SKM-1 treated with dmso at 0.1 percent for 144 hours (cell line): Measurements from ENCODE around the gene TEC.

Experiments used
- DNase-seq: peaks from one replicate; lab custom pipeline; 2025; ENCODE audit not compliant: unreplicated experiment; lab: John Stamatoyannopoulos, UW

The TEC gene

GRCh38 chr4:48269861-48270522, 354 bp upstream of the TEC start:
- peak; percentile 87 for DNase-seq

GRCh38 chr4:48267574-48267973, 2.1 kb downstream of the TEC start:
- DNase-seq, result no peak

GRCh38 chr4:48266781-48267180, 2.9 kb downstream of the TEC start:
- no peak for DNase-seq

GRCh38 chr4:48262926-48263325, 6.7 kb downstream of the TEC start:
- DNase-seq, result no peak

DNA sequence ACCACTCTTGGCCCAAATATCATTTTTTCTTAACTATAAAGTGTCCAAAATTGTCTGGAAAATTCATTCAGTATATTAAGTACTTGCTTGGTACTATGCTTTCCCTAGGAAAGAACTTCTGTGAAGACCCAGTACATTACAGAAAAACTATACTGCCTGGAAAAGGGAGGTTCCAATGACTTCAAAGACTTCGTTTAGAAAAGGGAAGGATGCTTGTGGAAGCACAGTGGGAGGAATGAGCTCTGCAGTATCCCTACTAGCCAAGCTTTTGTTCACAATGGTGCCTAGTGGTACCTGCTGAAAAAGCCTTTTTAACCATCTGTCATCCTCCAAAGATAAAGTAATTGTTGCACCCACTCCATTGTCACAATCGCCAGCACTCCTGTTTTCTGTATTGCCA, 7.2 kb downstream of the TEC start:
- DNase-seq, result no peak

- DNase-seq, result no peak
Observed at GRCh38 chr4:48261281-48261680, 8.4 kb downstream of the TEC start.

DNA sequence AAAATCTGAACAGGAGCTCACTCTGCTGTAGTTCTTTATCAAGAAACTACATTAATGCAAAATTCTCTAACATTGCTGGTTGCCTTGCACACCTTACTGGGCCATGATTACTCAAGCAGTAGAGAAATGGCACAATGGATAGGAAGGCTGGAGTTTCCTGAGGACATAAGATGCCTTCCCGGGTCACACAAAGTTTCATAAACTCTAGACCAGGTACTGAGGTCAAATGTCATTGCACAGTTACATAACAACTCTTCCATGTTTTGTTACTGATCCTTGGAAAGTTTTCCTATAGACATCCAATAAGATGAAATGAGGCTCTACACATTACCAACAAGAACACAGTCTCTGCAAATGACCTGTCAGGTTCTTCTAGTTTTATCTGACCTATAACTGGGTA, 9.9 kb downstream of the TEC start:
- DNase-seq, result no peak

DNA sequence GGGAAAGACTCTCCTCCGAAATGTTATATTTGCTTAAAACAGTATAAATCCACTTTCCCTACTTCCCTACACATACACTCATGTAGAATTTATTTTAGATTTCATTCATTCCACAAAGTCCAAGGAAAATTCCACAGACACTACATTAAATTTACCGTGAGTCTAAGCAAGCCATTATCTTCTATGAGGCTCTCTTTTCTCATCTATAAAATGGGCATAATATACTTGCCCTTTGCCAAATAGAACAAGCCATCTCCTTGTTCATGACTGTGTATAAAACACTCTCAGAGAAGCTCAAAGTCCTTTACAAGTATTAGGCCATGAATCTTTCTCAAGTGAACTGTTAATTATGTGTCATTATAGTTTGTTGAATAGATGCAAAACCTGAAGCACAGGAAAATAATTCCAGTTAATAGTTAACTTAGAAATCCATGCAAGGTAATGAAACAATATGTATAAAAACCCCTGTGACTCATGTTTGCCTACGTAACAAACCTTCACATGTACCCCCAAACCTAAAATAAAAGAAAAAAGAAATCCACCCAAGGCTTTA, 10.7 kb downstream of the TEC start:
- no peak for DNase-seq

GRCh38 chr4:48255959-48256342, 13.7 kb downstream of the TEC start:
- no peak for DNase-seq

GRCh38 chr4:48255072-48255958, 14.3 kb downstream of the TEC start:
- no peak for DNase-seq

- no peak for DNase-seq
Observed at GRCh38 chr4:48254381-48255071, 15.1 kb downstream of the TEC start.

GRCh38 chr4:48252313-48252712, 17.3 kb downstream of the TEC start:
- DNase-seq, result no peak

DNA sequence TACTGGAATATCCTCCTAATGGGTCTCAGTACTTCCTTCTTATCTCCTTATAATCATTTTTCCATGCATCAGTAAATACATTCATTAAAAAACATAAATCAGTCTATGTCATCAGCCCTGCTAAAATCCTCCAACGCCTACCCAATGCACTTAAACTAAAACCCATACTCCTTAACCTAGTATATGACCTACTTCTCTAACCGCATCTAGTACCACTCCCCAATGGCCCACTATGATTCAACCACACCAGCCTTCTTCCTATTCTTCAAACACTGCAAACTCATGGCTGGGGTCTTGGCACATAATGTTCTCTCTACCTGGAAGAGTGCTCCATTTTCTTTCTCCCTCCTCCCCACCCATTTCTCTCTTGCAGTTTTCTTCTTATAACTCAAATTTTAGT, 18.7 kb downstream of the TEC start:
- no peak for DNase-seq

DNA sequence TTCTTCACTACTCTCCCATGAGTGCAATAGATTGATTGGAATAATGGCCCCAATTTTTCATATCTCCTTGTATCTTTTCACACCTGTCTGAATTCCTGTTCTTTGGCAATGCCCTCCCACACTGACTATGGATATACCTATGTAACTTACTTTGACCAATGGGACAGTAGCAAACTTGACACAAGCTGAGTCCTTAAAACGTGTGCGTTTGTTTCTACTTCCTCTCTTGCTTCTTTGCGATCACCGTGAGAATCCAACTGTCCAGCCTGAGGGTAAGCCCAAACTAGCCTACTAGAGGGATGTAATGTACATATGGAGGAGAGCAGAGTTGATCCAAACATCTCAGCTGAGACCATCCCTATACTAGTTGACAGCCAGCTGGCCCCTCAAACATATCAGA, 19.3 kb downstream of the TEC start:
- DNase-seq, result no peak

- no peak for DNase-seq
Observed at GRCh38 chr4:48249378-48249777, 20.3 kb downstream of the TEC start.

GRCh38 chr4:48248559-48248953, 21.1 kb downstream of the TEC start:
- DNase-seq, result no peak

DNA sequence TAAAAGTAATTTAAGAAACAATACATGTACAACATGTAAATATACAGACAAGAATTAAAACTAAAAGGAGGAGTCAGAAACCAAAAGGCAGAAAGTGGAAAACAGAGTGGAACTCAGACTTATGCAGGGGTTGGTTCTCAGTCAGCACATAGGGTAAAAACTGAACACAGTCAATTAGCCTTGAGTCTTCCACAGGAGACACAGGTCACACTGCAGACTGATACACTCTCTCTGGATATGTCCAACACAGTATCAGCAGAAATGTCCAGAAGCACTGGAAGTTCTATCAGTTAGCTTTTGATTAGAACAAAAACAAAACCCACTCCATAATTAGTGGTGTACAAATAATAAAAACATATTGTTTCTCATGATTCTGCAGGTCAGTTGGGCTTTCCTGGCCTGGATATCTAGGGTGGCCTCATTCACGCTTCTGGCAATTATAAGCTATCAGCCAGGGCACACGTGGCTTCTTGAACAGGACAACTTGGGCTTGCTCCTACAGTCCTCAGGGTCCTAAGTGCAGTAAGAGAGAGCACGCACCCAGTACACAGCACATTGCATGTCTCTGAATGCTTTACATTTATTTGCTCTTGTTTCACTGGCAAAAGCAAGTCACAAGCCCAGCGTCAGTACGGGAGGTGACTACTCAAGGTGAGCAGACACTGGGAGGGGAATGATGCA, 21.6 kb downstream of the TEC start:
- no peak for DNase-seq

DNA sequence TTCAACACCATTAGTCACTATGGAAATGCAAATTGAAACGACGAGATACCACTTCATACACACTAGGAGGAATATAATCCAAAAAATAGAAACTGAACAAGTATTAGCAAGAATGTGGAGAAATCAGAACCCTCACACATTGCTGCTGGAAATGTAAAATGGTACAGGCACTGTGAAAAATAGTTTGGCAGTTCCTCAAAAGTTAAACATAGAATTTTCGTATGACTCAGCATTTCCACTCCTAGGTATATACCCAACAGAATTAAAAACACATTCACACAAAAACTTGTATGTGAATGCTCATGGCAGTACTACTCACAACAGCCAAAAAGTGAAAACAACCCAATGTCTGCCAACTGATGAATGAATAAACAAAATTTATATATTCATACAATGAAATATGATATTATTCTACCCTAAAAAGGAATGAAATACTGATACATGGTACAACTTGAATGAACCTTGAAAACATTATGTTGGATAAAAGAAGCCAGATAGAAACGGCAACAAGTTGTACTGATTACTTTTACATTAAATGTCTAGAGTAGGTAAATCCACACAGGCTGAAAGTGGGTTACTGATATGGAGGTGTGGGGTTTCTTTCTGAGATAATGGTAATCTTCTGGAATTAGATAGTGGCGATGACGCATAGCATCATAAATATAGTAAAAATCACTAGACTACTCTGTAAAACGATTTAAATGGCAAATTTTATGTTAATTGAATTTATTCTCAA, 22.3 kb downstream of the TEC start:
- DNase-seq, result peak; percentile 53

GRCh38 chr4:48244665-48245064, 25.0 kb downstream of the TEC start:
- no peak for DNase-seq

GRCh38 chr4:48243887-48244286, 25.8 kb downstream of the TEC start:
- DNase-seq, result no peak
